ENCODE measurements around the gene XNDC1N.

Gene XNDC1N, protein sequence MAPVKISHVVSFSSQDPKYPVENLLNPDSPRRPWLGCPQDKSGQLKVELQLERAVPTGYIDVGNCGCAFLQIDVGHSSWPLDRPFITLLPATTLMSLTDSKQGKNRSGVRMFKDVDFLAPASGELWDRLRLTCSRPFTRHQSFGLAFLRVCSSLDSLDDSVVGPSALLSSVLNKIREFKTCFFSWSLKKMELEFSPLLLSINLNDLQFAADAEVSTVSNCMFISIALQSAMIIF

DNA sequence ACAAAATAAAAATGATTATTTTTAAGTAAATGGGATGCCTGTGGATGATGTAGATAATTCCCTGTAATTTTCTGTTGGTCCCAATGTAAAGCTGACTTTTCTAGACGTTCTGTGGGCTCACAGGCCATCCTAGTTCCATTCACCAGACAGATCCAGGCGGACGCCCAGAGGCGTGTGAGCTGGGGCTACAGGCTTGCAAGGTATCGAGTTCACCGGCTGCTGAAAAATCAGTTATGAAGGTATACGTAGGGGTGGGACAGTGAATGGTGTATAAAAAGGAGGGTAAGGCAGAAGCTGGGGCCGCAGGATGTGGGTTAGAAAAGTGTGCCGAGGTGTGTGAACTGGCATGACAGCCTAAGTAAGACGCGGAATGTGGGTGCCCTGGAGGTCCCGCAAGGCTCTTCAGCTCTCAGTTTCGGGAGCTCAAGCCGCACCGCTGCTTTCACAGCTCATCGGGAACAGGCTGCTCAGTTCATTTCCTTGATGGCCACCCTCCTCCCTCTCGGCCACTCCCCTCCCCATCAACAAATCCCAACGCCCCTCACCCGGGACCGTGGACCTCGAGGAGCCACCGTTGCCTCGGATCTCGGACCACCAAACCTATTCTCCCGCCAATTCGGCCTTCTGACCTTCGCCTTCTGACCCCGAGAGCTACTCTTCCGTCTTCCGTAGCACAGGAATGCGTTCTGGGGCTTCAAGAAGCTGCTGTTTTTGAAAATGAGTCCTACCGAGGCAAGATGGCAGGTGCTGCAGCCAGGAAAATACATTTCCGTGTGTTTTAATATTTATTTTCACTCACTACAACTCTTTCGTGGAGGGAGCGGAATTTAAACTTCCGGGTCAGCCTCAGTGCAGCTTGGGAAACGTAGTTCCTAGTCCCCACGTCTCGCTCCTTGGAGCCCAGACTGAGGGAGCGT lies at the start of gene XNDC1N:
XNDC1N (minus strand) TSS at position 775 of the 917 bp plus-strand sequence. CDS start 5,241 bp downstream, outside the sequence.
- DNase-seq: peak; percentile 27 to 50

- peak; percentile 30 to 31 for DNase-seq
Observed at GRCh38 chr11:71977743-71978418, 49.5 kb upstream of the XNDC1N start.

DNA sequence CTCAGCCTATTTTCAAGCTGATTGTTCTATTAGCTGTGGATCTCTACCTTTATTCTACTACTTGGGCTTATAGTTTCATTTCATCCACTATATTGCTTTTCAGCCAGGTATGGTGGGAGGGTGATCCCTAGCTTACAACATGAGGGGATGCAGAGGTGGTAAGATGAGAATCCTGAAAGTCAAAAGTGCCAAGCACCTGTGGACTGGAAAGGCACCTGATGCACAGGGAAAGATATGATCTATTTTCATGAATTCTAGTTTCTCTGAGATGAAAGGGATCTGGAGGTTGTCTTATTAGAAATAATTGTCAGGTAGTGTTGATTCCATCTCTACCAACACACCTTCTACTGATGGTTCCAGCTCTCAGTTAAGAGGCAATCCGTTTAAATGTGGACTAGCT lies 48.7 kb upstream of the XNDC1N start:
- no peak for DNase-seq

DNA sequence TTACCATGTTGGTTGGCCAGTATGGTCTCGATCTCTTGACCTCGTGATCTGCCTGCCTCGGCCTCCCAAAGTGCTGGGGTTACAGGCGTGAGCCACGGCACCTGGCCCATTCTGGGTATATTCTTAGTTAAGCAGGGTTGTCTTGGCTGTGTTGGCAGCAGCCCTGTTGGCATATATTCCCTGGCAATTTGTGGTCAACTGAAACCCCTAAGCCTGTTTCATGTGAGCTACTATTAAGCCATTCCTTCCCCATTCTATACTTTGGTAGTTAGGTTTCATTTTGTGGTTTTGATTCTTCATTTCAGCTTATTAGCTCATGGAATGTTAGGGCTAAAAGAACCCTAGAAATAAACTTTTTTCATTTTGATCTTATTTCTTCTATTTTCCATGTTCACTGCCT lies 48.2 kb upstream of the XNDC1N start:
- no peak for DNase-seq

- DNase-seq: no peak
Observed at GRCh38 chr11:71971680-71972079, 43.3 kb upstream of the XNDC1N start.

DNA sequence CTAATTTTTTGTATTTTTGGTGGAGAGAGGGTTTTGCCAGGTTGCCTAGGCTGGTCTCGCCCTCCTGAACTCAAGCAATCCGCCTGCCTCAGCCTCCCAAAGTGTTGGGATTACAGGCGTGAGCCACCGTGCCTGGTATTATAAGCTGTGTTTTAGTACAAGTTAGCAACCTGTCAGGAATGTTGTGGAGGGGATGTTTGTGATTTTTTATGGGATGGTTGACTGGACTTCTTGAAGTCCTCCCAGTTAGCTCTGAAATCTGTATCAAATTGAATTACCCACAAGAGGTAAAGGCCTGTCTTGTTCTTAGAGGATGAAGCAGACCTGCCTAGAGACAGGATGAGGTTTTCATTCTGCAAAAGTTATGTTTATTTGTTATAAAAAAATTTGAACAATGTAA lies 36.2 kb upstream of the XNDC1N start:
- DNase-seq: no peak

- no peak for DNase-seq
Observed at GRCh38 chr11:71963468-71963867, 35.1 kb upstream of the XNDC1N start.

DNA sequence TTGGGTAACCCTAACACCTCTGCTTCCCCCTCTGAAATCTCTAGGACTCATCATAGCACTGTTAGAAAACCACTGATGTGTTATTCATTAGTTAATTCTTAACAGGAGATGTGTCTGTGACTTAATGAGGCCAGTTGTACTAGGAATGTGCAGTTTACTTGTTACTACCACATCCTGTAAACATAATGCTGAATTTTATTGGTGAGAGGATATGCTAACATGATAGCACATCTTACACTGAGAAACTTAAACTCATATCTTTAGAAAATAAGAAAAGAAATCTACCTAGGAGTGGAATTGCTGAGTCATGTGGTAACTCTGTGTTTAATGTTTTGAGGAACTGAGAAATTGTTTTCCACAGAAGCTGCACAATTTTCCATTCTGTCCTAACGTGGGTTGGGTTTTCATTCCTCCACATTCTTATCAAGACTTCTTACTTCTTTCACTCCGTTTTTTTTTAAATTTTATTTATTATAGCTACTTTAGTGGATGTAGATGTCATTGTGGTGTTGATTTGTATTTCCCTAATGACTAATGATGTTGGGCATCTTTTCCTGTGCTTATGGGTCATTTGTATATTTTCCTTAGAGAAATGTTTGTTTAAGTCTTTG lies 34.1 kb upstream of the XNDC1N start:
- DNase-seq: no peak

DNA sequence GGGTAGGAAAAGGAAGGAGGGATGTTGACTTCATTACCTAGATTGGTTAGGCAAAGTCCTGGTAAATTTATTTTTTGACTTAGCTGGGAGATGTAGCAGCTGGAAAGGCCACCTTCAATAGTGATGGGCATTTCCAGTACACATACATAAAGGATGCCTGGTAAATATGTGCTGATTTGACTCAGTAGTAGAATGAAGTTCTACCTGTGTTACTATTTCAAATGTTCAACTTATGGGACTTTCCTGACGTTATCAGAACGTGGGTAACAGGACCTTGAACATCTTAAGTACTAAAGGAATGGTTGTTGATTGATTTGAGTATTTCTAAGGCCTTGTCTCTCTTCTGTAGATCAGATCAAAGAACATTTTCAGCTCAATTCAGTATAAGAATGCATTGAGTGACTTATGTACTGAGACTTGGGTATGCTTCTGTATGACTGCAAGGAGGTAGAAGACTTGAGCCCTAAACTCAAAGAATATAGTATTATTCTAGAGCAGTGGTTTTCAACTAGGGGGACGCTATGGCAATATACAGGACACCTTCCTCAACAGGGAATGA lies 27.6 kb upstream of the XNDC1N start:
- DNase-seq: no peak

DNA sequence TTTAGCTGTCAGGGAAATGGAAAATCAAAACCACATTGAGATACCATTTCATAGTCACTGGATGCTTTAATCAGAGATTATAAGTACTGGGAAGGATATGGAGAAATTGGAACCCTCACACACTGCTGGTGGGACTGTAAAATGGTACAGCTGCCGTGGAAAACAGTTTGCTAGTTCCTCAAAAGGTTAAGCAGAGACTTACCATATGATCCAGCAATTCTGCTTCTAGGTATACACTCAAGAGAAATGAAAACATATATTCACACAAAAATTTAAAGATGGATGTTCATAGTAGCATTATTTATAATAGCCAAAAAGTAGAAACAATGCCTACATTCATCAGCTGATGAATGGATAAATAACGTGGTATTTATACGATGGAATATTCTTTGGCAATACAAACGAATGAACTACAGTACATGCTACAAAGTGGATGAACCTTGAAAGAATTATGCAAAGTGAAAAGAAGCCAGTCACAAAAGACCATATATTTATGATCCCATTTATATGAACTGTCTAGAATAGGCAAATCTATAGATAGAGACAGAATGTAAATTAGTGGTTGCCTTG lies 23.4 kb upstream of the XNDC1N start:
- no peak for DNase-seq

GRCh38 chr11:71949034-71949433 lies 20.6 kb upstream of the XNDC1N start:
- no peak for DNase-seq

- DNase-seq: no peak
Observed at GRCh38 chr11:71948314-71949027, 20.1 kb upstream of the XNDC1N start.

DNA sequence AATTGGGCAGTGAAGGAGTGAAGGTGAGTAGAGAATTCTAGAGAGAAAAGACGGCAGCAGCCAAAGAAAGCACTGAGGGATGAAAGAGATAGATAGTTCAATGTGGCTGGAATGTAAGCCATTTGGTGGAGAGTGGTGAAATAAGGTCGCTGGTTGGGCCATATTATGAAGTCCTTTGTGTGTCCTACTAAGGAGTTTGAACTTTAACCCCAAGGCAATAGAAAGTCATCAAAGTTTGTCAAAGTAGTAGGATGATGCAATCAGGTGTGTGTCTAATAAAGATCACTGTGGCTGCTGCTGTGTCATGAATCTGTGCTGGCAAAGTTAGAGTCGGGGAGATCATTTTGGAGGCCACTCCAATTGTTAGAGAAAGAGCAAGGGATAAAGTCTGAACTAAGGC lies 19.1 kb upstream of the XNDC1N start:
- DNase-seq: no peak

- DNase-seq: no peak
Observed at GRCh38 chr11:71946144-71946571, 17.8 kb upstream of the XNDC1N start.

- no peak for DNase-seq
Observed at GRCh38 chr11:71940561-71941219, 12.3 kb upstream of the XNDC1N start.

DNA sequence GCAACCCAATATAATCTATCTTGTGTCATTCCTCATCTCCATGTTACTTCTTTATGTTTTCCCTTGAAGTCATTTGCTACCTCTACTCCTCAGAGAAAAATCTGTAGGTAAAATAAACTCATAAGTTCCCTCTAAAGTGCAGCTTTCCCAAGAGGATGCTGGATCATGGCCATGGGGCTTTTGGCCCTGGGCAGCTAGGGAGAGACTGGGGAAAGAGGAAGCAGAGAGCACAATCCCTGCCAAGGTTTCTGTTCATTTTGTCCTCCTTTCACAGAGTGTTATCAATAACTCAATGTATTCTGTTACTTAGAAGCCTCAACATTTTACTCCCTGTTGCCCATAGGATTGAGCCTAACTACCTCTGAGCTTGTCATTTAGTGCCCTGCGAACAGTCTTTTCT lies 9.4 kb upstream of the XNDC1N start:
- DNase-seq: no peak

DNA sequence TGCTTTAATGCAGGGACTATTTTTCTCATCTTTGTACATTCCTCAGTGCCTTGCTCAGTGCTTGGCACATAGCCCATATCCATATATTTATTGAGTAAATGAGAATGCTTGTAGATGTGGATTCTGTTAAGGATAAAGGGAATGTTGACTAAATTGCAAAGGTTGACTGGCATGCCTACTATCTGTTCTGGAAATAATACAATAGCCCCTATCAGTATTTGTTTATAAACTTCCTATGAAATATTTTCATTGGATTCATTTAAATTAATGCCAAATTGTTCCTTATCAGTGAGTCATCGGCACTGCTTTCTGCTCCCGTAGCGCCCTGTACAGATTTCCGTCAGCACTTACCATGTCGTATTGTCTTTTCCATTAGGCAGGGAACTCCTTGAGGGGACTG lies 8.4 kb upstream of the XNDC1N start:
- no peak for DNase-seq

DNA sequence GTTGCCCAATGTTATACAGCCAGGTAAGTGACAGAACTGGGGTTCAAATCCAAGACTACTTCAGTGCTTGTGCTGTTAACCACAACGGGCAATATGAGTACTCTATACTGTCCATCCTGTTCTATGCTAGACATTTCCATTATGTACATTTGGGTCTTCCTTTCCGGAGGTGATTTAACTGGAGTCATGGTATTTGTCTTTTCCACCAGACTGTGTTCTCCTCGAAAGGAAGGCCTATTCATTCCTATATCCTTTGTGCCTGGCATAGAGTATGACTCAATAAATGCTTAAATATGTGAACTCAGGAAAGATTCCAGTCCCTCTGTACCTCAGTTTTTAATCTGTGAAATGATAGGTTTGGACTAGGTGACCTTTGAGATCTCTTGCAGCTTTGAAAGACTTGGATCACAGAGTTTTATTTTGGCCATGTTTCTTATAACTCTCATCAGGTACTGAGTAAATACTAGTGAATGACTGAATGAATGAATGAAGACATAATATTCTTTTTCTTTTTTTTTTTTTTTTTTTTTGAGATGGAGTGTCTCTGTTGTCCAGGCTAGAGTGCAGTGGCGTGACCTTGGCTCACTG lies 7.0 kb upstream of the XNDC1N start:
- no peak for DNase-seq

- DNase-seq: no peak
Observed at GRCh38 chr11:71934213-71934612, 5.8 kb upstream of the XNDC1N start.

GRCh38 chr11:71933141-71933933 lies 4.9 kb upstream of the XNDC1N start:
- DNase-seq: no peak

Measured in stimulated activated CD4-positive, alpha-beta T cell treated with anti-CD3 and anti-CD28 coated beads, Interleukin-4, amount 100 ng/mL, for 4 hours (primary cell).